Heart left ventricle (tissue), 16 donors: ENCODE results near the gene DUS1L. TPM values are rescaled to one million over a fixed set of nuclear protein-coding genes. Genes with fewer than 3 reads are reported as not detected.

Experiments used
- ATAC-seq, 4 donors: fragments of 200-7000 bp; cut with Tn5 transposase; one replicate each; pipeline ENCODE4 v1.9.1; 2020 to 2022; ENCODE audit warnings: moderate library complexity in 4 of 4, mild to moderate bottlenecking in 3 of 4, moderate number of reproducible peaks in 1 of 4
- DNase-seq, 5 donors: peaks; one replicate each; pipeline ENCODE4 v3.0.0-alpha.2; 2020
- H3K27ac ChIP-seq, 12 donors: fragments of 200-600 bp; sonication (generic) in 4 of 12; one replicate each; pipeline versions ENCODE4 v1.5.0 to v1.8.0; 2016 to 2022; ENCODE audit warnings: mild to moderate bottlenecking in 2 of 12
- H3K27me3 ChIP-seq, 9 donors: fragments of 200-600 bp; sonication (generic) in 2 of 9; one replicate each; pipeline versions ENCODE4 v1.5.1 to v1.8.0; 2016 to 2022; ENCODE audit warnings: mild to moderate bottlenecking in 3 of 9
- H3K36me3 ChIP-seq, 9 donors: fragments of 200-600 bp; sonication (generic) in 2 of 9; one replicate each; pipeline versions ENCODE4 v1.5.0 to v1.8.0; 2018 to 2022; ENCODE audit warnings: mild to moderate bottlenecking in 2 of 9
- H3K4me1 ChIP-seq, 12 donors: fragments of 200-600 bp; sonication (generic) in 4 of 12; one replicate each; pipeline versions ENCODE4 v1.5.0 to v1.8.0; 2016 to 2022; ENCODE audit warnings: mild to moderate bottlenecking in 3 of 12
- H3K4me3 ChIP-seq, 12 donors: fragments of 200-600 bp; sonication (generic) in 4 of 12; one replicate each; pipeline versions ENCODE4 v1.5.0 to v1.8.0; 2017 to 2022; ENCODE audit warnings: mild to moderate bottlenecking in 9 of 12, moderate library complexity in 4 of 12
- H3K9me3 ChIP-seq, 12 donors: fragments of 200-600 bp; sonication (generic) in 4 of 12; one replicate each; pipeline versions ENCODE4 v1.5.0 to v1.8.0; 2016 to 2022; ENCODE audit warnings: mild to moderate bottlenecking in 1 of 12
- CTCF ChIP-seq, 12 donors: fragments of 200-600 bp; sonication (generic) in 4 of 12; IDR thresholded peaks; one replicate each; pipeline versions ENCODE4 v1.5.0 to v1.8.0; 2018 to 2022; ENCODE audit warnings: antibody characterized with exemption in 12 of 12, mild to moderate bottlenecking in 5 of 12
- POLR2A ChIP-seq, 2 donors: fragments of 450-650 bp; IDR thresholded peaks; one replicate each; pipeline ENCODE4 v1.6.1; 2017; ENCODE audit warnings: antibody characterized with exemption in 2 of 2, mild to moderate bottlenecking in 2 of 2, moderate library complexity in 2 of 2
- WGBS, 4 donors: extraction: QIAGEN DNeasy Blood & Tissue Kit in 2 of 4; methylation state at CpG; one replicate each; pipeline versions ENCODE4 v1.1.5 to v1.1.7; 2013 to 2018; 5-methylcytosine and 5-hydroxymethylcytosine counted together
- intact Hi-C, 10 donors: fragments of 100-400 bp; cut with DNase I; formaldehyde crosslinking; loops; one replicate each; pipeline versions ENCODE4 v1.11.1 to v1.14.2; 2022
- polyA plus RNA-seq, 2 donors: library from polyadenylated mRNA; stranded (reverse); fragments of 200-250 nt; gene quantifications; one replicate each; pipeline ENCODE4 v1.2.3, GENCODE V29; 2013
- total RNA-seq, 9 donors: library from RNA; depleted of rRNA in 2 of 9; stranded (reverse); fragments of >200 nt in 2 of 9; fragmentation: NEBNext Ultra II Directional in 3 of 9; extraction: Animal tissue kit (Norgen Biotek cat#: 25700) in 3 of 9; gene quantifications; one replicate each; pipeline versions ENCODE4 v1.1.0 to v1.2.4, GENCODE V29; 2016 to 2023
- donor health status: ischemic (EF 13 %, LVEDD 7.1; RV severe dilation, severe dysfunction).
- donor health status: healthy with polysubstance abuse.
- donor health status: DM: no; HTN: yes; CAD: no.
- donor health status: DM: no; HTN: no; CAD: no.
- donor health status: ischemic (EF 25% LVEDD 6.9; RV normal size, moderate dysfunction).
- donor health status: ischemic (EF 25% LVEDD 5.7; RV mildly dilated, moderate dysfunction).
- donor health status: healthy.
- donor health status: DM: yes; HTN: yes; CAD: no.
- donor health status: ischemic (EF 35%, LVEDD 5.7; RV mildly dilated, moderate dysfunction).
- donor health status: nonischemic (EF 11% LVEDD 7.7; RV severe dilation, severe dysfunction).
- donor health status: DM: yes; HTN: yes; CAD: no.
- donor health status: PGD.
- donor health status: ischemic (EF 29% LVEDD 5.4; RV normal size, mild dysfunction).
- donor health status: nonischemic (EF 23%, LVEDD 6.1; RV moderate dilation, normal function).

DUS1L gene
- total and polyA plus RNA-seq, 11 donors = 41.5 to 113 (median 60.4) TPM

GRCh38 chr17:82106688-82107305 is 41.2 kb upstream of the DUS1L start:
- TF ChIP-seq CTCF (IDR thresholded peaks at IDR 0.05) (no peak), POLR2A (IDR thresholded peaks at IDR 0.05) (no peak)
- Histone ChIP-seq H3K4me1 (peaks cover 0 to 30% (median 20%) of the 10 kb centered on the region in 12 donors), H3K27me3 (no peaks in the 10 kb centered on the region), H3K27ac (peak overlapping the region; percentile 6 to 92 (median 52)), H3K9me3 (no peaks in the 10 kb centered on the region), H3K36me3 (no peaks in the 10 kb centered on the region), H3K4me3 (peak overlapping the region in 8 of 12 donors; percentile 14 to 54 (median 24))
- DNase-seq = peak in 1 of 5 donors; percentile 57
- ATAC-seq = no peak
- WGBS, 4 donors = 37 to 57% (median 52%) methylated on average over 4 to 9 of the region's 9 CpGs
- intact Hi-C loops = loop anchor here in 1 of 10 donors (10.0 kb wide), 1 partner anchor 72 kb away; the partner anchor contains the start of genes DCXR and RAC3

- ATAC-seq = peak; percentile 12 to 51 (median 49)
- Histone ChIP-seq H3K36me3 (no peaks in the 10 kb centered on the region), H3K27ac (peak overlapping the region; percentile 6 to 92 (median 52)), H3K4me1 (peaks cover 0 to 37% (median 20%) of the 10 kb centered on the region in 12 donors), H3K4me3 (peak overlapping the region in 8 of 12 donors; percentile 14 to 54 (median 24)), H3K27me3 (no peaks in the 10 kb centered on the region), H3K9me3 (no peaks in the 10 kb centered on the region)
- 39 to 48% (median 46%) methylated on average over 18 to 24 of the region's 24 CpGs for WGBS, 4 donors
- intact Hi-C loops = loop anchor here in 1 of 10 donors (10.0 kb wide), 1 partner anchor 71 kb away; the partner anchor contains the start of genes DCXR and RAC3
- peak in 2 of 5 donors; percentile 67 to 77 for DNase-seq
- peak in 2 of 12 donors; percentile 10 to 27 for TF ChIP-seq CTCF (IDR thresholded peaks at IDR 0.05)
- TF ChIP-seq POLR2A (IDR thresholded peaks at IDR 0.05) = no peak
Observed at GRCh38 chr17:82105882-82106687, 40.5 kb upstream of the DUS1L start.

GRCh38 chr17:82105417-82105881 is 39.8 kb upstream of the DUS1L start:
- TF ChIP-seq CTCF (IDR thresholded peaks at IDR 0.05) = no peak
- no peak for TF ChIP-seq POLR2A (IDR thresholded peaks at IDR 0.05)
- peak overlapping the region in 3 of 12 donors; percentile 50 to 92 (median 54) for H3K27ac ChIP-seq
- no peaks in the 10 kb centered on the region for H3K9me3 ChIP-seq
- ATAC-seq (no peak), DNase-seq (peak in 1 of 5 donors; percentile 64)
- 88 to 94% (median 91%) methylated on average over 11 to 13 of the region's 13 CpGs for WGBS, 4 donors
- H3K27me3 ChIP-seq = no peaks in the 10 kb centered on the region
- no peaks in the 10 kb centered on the region for H3K36me3 ChIP-seq
- intact Hi-C loops = loop anchor here in 1 of 10 donors (10.0 kb wide), 1 partner anchor 71 kb away; the partner anchor contains the start of genes DCXR and RAC3
- H3K4me3 ChIP-seq = peak overlapping the region in 1 of 12 donors; percentile 54
- peaks cover 0 to 40% (median 20%) of the 10 kb centered on the region in 12 donors for H3K4me1 ChIP-seq
